Fibroblast of peridontal ligament (primary cell): Measurements from ENCODE around the gene TRPV4.
A peak's percentile ranks its signal among the peaks of the same experiment; 100 is the strongest.
"Not testable (repeated sequence)": the region's sequence is repeated elsewhere in the genome, so short reads cannot be mapped to it uniquely, and the experiment has no call there.

Experiments used
- DNase-seq: peaks from one replicate; pipeline ENCODE4 v3.0.0-alpha.2; 2010; ENCODE audit errors: extremely low read depth

The TRPV4 gene

GRCh38 chr12:109833307-109834189, at the start of gene TRPV4:
Gene TRPV4 (minus strand): TSS chr12:109833398. CDS start chr12:109814796, 18,602 bp downstream.
- DNase-seq, result peak; percentile 17

- no peak for DNase-seq
Observed at GRCh38 chr12:109881752-109882151, 48.6 kb upstream of the TRPV4 start.

GRCh38 chr12:109880938-109881337, 47.7 kb upstream of the TRPV4 start:
- DNase-seq, result no peak

- peak; percentile 55 for DNase-seq
Observed at GRCh38 chr12:109880043-109880931, 47.1 kb upstream of the TRPV4 start, which contains the start of gene GLTP. Gene GLTP (minus strand): TSS chr12:109880541. CDS start chr12:109880374, 167 bp downstream.

- DNase-seq, result peak; percentile 37
Observed at GRCh38 chr12:109879351-109880042, 46.3 kb upstream of the TRPV4 start.

- DNase-seq, result no peak
Observed at GRCh38 chr12:109878749-109879148, 45.6 kb upstream of the TRPV4 start.

- DNase-seq, result no peak
Observed at GRCh38 chr12:109878247-109878625, 45.0 kb upstream of the TRPV4 start.

GRCh38 chr12:109877504-109878246, 44.5 kb upstream of the TRPV4 start:
- no peak for DNase-seq

GRCh38 chr12:109876406-109876805, 43.2 kb upstream of the TRPV4 start:
- no peak for DNase-seq

GRCh38 chr12:109875572-109876131, 42.5 kb upstream of the TRPV4 start:
- no peak for DNase-seq

- peak; percentile 74 for DNase-seq
Observed at GRCh38 chr12:109873653-109874052, 40.5 kb upstream of the TRPV4 start.

- peak; percentile 32 for DNase-seq
Observed at GRCh38 chr12:109871668-109872314, 38.6 kb upstream of the TRPV4 start.

- DNase-seq, result peak; percentile 60
Observed at GRCh38 chr12:109870648-109871047, 37.5 kb upstream of the TRPV4 start.

GRCh38 chr12:109868182-109869051, 35.2 kb upstream of the TRPV4 start:
- DNase-seq, result no peak

GRCh38 chr12:109864916-109865315, 31.7 kb upstream of the TRPV4 start:
- DNase-seq, result no peak

GRCh38 chr12:109863847-109864712, 30.9 kb upstream of the TRPV4 start:
- DNase-seq, result peak; percentile 35

GRCh38 chr12:109862491-109862890, 29.3 kb upstream of the TRPV4 start:
- not testable (repeated sequence) for DNase-seq

GRCh38 chr12:109861689-109862314, 28.6 kb upstream of the TRPV4 start:
- no peak for DNase-seq
